HG03060 (cell line): ENCODE data around the gene KIRREL3.

ENCODE experiments used
- ATAC-seq: cut with Tn5 transposase; IDR thresholded peaks from one replicate; pipeline ENCODE4 v1.9.1; 2021; ENCODE audit warnings: low read depth, moderate number of reproducible peaks; ENCODE audit not compliant: unreplicated experiment

The KIRREL3 gene

GRCh38 chr11:126501641-126502040 lies 498.9 kb downstream of the KIRREL3 start:
- no peak for ATAC-seq

DNA sequence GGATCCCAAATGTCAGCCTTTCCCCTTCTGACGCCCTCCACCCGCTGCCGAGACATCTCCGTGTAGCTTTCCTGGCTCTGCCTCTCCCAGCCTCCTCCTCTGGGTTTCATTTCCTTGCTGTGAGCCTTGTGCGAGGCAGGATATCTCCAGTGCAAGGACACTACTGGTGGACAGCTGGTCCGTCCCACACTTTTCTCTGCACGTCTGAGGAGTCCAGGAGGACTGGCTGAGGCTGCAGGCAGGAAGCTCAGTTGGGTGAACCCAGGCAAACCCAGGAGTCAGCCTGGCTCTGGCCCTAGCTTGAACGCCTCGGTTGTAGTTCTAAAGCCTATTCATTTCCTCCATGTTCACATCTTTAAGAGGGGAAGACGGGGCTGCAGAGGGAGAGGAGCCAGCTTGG lies 499.6 kb downstream of the KIRREL3 start:
- no peak for ATAC-seq

DNA sequence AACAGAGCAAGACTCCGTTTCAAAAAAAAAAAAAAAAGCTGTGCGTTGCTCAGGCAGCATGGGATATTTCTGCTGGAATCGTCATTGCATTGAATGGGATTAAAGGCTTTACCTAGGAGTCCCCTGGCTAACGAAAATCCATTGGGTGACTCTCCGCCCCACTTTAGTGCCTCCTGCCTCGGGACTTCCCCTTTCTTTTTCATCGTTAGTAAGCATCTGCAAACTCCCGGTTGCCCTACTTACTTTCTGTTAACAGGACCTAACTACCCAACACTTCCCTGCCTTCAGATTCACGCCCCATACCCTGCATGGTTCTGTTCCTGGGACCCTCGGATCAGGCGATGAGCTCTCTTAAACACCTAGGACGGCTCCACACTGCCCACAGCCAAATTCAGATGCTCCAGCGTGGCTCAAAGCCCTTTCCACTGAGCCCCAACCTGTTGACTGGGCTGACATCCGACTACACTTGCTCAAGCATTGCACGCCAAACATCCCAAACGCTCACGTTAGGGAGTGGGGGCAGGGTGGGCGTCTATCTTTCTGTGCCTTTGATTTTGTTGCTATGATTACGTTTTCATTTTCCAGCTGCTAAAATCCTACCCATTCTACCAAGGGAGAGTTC lies 501.3 kb downstream of the KIRREL3 start:
- no peak for ATAC-seq

GRCh38 chr11:126498281-126498680 lies 502.3 kb downstream of the KIRREL3 start:
- no peak for ATAC-seq

- ATAC-seq, result no peak
Measured at GRCh38 chr11:126497581-126498122, 502.9 kb downstream of the KIRREL3 start.

GRCh38 chr11:126496576-126497337 lies 503.8 kb downstream of the KIRREL3 start:
- no peak for ATAC-seq

DNA sequence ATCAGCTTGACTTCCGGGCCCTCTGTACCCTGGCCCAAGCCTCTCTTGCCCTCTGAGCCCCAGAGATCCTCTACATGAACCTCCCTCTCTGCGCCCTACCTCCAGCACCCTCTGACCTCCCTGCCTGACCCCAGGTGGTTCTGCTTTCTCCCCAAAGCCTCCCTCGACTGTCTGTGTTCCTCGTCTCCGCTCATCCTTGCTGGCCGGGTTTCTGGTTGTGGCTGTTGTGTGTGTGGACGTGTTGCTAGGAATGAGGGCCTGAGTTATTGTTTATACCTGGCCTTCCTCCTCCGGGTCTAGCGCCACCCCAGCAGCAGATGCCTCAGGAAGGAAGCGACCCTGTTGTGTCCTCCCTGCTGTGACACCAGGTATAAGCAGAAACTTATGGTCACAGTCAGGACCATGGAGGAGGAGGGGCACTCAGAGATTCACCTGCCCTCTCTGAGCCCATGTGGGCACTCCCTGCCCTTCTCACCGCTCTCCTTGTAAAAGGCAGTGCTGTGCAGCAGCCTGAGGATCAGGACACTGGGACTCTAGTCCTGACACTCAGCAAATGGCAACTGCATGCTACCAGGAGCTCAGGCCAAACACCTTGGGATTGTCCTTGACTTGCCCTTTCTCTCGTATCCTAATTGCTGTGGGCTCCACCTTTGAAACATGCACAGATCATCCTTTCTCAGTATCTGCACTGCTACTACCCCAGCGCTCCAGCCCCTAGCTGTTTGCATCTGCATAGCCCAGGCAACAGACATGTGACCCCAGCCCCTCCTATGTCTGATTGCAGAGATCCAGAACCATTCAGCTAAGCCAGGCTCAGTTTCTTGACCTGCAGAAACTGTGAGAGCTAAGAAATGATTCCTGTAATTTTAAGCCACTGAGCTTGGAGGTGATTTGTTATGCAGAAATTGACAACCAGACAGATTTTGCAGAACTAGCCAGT lies 505.0 kb downstream of the KIRREL3 start:
- no peak for ATAC-seq

- no peak for ATAC-seq
Measured at GRCh38 chr11:126494831-126495230, 505.7 kb downstream of the KIRREL3 start.

GRCh38 chr11:126492331-126493082 lies 508.1 kb downstream of the KIRREL3 start:
- no peak for ATAC-seq

DNA sequence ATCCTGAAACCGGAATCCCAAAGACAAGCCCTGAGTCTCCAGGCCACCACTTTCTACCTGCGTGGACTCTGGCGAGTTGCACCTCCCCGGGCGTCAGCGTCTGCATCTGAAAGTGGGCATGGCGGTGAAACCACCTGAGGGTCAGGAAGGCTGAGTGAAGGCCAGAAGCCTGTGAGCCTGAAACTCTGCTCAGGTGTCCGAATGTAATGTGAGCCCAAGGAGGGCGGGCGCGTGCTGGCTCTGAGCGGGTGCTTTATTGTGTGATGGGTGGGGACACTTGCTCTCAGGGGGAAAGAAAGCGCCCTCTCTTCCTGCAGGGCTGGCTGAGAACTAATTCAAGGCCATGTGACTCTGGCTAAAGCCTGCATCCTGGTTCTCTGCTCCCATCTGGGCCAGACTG lies 509.5 kb downstream of the KIRREL3 start:
- ATAC-seq, result no peak

- ATAC-seq, result no peak
Measured at GRCh38 chr11:126489836-126490660, 510.5 kb downstream of the KIRREL3 start.

DNA sequence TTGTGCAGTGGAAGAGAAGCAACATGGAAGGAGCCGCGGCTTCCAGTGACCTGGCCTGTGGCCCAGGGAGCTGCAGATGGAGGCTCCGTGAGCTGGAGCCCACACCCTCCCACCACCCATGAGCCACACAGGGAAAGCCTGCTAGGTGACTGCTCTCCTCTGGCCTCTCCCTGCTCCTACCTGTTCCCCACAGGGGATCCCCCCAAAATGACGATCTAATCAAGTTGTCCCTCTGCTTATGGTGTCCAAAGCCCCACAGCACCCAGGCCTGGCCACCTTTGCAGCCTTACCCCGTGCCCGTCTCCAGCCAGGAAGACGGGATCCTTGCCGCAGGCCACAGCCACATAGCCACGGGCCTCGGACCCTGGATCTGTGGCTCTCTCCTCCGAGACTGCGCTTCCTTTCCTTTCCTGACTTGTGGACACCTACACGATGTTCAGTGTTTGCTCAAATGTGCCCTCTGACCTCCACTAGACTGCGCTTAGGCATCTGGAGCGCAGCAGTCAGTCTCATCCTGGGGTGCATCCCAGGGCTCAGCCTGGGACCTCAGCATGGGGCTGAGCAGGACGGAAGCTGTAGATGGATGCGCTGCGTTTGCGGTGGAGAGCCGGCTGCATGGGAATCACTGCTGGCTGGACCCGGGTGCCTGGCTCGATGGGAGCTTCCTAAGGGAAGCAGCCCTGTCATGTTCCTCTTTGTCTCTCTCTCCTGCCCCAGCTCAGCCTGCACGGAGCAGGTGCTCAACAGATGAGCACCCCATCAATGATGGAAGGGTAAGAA lies 511.8 kb downstream of the KIRREL3 start:
- ATAC-seq, result no peak

DNA sequence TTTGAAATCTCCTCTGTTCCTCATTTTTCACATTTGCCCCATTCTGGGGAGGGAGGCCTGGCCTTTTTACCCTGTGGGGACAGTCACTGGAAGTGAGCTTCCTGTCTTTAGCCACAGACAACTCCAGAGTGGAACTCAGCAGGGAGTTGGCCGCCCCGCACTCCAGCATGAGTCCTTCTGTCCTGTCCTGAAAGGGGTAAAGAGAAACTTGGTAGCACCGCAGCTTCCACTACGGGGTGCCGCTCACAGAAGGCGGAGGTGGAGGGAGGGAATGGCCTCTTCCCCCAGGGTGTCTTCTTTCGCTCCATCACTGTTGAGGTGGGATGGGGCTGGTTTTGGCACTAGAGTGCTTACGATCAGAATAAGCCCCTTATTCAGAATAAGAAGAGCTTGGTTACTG lies 512.9 kb downstream of the KIRREL3 start:
- no peak for ATAC-seq

- ATAC-seq, result no peak
Measured at GRCh38 chr11:126485986-126486635, 514.5 kb downstream of the KIRREL3 start.

GRCh38 chr11:126485021-126485792 lies 515.4 kb downstream of the KIRREL3 start:
- no peak for ATAC-seq

DNA sequence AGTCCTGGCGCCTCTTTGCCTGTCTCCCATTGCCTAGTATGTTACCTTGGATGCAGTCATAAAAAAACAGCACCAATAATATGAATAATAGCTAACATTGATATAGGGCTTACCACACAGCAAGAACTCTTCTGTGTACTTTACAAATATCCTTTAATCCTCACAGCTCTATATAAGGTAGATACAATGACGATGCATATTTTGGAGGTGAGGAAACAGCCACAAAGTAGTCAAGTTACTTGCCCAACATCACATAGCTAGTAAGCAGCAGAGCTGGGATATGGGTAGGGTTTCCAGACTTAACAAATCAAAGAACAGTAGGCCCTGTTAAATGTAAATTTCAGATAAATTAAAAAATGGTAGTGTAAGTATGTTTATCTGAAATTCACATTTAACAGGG lies 516.3 kb downstream of the KIRREL3 start:
- no peak for ATAC-seq

- ATAC-seq, result no peak
Measured at GRCh38 chr11:126483621-126484195, 516.9 kb downstream of the KIRREL3 start.
